LNCAP (cell line): ENCODE data around the gene SPATA6.

ENCODE experiments used
- CTCF ChIP-seq: fragments of 450-650 bp; IDR thresholded peaks from 2 replicates; pipeline ENCODE4 v1.5.1; 2017; ENCODE audit warnings: mild to moderate bottlenecking

The SPATA6 gene

DNA sequence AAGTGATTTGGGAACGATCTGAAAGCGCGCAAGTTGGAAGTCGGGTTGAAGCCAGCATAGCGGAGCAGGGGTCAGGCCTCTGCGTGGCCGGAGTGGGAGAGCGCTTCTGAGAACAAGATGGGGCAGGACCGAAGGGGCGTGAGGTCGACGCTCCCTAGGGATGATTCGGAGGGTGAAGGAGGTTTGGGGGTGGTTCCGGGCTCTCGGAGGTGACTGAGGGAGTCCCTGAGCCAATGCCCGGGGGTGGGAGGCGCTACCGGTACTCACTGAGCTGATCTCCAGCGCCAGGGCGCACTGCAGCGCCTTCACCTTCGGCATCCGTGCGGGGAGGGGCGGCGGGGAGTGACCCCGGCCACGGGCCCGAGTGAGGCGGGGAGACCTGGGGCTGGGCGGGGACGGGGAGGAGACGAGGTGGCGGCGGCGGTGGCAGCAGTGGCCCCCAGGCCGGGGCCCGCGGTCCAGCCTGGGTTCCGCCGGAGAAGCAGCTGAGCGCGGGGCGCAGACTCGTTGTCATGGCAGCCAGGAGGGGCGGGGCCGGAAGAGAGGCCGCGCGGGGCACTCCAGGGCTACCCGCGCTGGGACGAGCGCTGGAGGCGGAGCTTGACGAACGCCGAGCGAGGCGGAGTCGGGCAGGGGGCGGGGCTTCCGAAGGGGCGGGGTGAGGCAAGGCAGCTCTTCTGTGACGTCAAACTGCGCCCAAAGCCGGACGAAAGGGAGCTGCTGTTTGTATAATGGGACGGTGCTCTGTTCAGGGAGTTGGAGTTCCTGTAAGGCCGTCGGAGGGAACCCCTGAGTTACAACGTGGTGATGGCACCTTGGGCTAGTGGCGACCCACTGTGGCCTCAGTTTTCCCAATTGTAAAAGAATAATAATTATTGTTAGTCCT is at the start of gene SPATA6:
TSS of gene SPATA6 (minus strand) at position 514 of the 886 bp plus-strand sequence. CDS start at position 318, 196 bp downstream.
- TF ChIP-seq CTCF, result no peak

GRCh38 chr1:48506870-48507269 is 34.9 kb upstream of the SPATA6 start:
- no peak for TF ChIP-seq CTCF

DNA sequence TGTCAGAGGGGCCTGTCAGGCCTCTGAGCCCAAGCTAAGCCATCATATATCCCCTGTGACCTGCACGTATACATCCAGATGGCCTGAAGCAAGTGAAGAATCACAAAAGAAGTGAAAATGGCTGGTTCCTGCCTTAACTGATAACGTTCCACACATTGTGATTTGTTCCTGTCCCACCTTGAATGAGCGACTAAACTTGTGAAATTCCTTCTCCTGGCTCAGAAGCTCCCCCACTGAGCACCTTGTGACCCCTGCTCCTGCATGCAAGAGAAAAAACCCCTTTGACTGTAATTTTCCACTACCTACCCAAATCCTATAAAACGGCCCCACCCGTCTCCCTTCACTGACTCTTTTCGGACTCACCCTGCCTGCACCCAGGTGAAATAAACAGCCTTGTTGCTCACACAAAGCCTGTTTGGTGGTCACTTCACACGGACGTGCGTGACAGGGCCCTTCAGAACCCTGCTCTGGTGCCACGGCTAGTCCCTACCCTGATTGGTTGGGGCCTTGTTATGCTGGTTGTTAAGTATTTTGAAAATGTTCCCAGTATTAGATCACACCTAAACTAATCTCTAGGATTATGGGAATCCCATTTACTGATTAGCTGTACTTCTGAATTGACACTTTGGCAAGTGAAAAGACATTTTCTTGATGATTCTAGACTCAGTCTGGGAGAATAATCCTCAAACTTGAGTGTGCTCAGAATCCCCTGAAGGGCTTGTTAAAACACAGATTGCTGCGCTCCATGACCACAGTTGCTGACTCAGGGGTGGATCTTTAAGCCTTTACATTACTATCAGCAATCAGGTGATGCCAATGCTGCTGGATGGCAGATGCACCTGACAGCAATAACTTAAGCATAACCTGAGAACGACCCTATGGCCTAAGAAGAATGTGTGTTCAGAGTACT is 28.8 kb upstream of the SPATA6 start:
- no peak for TF ChIP-seq CTCF

GRCh38 chr1:48499211-48499735 is 27.3 kb upstream of the SPATA6 start:
- no peak for TF ChIP-seq CTCF

DNA sequence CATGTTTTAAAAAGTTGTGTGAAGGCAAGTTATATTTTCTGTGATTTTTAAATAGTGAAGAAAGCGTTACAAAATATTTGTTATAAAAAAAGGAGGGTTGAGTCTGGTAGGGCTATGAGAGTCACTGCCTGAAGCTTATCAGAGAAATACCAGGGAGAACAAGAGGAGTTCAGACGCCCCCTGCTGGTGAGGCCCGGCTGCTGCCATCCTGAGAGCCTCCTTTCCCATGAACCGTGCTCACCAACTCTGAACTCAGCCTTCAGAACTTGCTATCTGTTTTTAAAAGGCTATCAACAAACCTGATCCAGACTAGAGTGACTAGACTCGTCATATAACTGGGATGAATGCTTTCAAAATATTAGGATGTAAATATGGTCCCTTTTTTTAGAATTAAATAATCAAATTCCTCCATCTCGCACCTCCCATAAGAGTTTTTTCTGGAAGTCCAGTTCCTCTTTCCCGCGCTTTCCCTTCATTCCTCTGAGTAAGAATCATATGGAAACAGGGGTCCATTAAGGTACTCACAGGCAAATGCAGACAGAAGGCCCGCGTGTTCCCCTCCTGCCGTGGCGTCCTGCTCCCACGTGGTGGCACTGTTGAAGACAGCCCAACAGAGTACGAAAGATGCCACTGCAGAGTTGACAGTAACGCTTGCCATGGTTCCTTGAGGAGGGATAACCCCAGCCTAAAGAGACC is 26.2 kb upstream of the SPATA6 start:
- TF ChIP-seq CTCF, result peak; percentile 98

GRCh38 chr1:48495911-48496310 is 23.9 kb upstream of the SPATA6 start:
- no peak for TF ChIP-seq CTCF

- TF ChIP-seq CTCF, result no peak
Measured at GRCh38 chr1:48495166-48495565, 23.2 kb upstream of the SPATA6 start.
